Activated CD4-positive, CD25-positive, alpha-beta regulatory T cell (primary cell): ENCODE measurements around the gene SREBF1.

Experiments
- DNase-seq, 4 experiments: peaks; one replicate each; lab custom pipeline; 2025; lab: John Stamatoyannopoulos, UW

SREBF1 gene

GRCh38 chr17:17836818-17837379, at the start of gene SREBF1:
Gene SREBF1, minus strand, starts transcription at chr17:17836986. Its CDS starts 169 bp downstream, at chr17:17836817.
- no peak for DNase-seq

- no peak for DNase-seq
Measured at GRCh38 chr17:17886226-17886625, 49.4 kb upstream of the SREBF1 start.

DNA sequence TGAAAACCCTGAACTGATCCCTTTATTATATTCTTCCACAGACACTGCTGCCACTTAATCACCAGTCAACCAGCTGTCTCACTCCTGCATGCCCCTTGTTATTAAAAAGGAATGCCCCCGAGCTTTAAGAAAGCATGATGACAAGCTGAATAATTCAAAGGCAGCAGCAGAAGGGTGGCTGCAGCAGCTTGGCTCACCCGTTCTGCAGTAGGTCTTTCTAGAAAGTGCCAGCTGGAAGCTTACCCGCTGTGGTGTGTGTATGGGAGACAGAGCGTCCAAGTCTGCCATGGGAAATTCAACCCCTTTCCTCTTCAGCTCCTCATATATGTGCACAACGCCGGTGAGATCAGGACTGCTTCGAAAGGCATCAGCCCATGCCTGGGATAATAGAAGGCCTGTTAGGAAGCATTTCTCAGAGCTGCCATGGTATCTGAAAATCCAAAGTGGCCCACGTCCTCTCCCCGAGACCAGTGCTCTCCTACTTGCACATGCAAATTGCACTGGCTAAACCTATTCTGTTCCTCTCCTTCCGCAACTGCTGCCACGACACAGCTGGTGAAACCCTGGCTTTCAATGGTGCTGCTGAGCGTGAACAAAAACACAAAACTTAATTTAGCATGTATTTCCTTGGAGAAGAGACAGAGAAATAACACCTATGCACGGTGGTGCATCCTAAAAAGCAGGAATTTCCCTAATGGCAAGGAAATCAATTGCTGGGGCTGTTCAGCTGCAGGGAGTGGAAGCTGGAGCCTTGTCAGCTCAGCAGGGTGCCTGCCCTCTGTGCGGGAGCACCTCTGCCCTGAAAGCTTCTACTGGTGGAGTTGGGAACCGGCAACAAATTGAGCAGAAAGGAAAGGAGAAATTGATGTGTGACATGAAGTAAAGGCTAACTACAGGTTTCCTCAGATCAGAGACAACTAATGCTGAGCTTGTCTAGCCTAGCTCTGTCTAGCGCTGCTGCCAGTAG, 47.9 kb upstream of the SREBF1 start:
- no peak for DNase-seq

- no peak for DNase-seq
Measured at GRCh38 chr17:17883801-17884200, 47.0 kb upstream of the SREBF1 start.

GRCh38 chr17:17882082-17882581, 45.3 kb upstream of the SREBF1 start:
- DNase-seq = no peak

DNA sequence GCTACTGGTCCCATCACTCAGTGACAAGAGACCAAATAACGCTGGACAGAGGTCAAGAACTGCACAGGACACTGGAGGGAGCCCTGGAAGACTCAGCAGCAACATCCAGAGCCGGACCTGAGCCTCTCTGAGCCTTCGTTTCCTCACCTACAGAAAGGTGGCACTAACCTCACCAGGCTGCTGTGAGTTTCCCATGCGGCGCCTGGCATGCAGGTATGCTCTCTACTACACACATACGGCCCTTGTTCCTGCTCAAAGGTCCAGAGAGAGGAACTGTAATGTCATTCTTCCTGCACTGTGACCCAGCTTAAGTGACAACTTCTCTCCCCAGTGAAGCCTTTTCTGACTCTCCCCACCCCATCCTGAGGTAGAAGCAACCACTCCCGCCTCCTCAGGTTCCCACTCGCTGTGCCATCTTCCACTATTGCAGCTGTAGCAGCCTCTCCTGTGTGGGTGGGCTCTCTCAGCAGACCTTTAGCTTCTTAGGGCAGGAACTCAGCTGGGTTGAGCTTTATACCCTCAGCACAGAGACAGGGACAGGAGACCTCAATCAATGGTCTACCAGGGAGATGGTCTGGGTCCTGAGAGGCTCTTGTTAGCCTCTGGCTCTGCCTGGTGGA, 43.9 kb upstream of the SREBF1 start:
- no peak for DNase-seq

DNA sequence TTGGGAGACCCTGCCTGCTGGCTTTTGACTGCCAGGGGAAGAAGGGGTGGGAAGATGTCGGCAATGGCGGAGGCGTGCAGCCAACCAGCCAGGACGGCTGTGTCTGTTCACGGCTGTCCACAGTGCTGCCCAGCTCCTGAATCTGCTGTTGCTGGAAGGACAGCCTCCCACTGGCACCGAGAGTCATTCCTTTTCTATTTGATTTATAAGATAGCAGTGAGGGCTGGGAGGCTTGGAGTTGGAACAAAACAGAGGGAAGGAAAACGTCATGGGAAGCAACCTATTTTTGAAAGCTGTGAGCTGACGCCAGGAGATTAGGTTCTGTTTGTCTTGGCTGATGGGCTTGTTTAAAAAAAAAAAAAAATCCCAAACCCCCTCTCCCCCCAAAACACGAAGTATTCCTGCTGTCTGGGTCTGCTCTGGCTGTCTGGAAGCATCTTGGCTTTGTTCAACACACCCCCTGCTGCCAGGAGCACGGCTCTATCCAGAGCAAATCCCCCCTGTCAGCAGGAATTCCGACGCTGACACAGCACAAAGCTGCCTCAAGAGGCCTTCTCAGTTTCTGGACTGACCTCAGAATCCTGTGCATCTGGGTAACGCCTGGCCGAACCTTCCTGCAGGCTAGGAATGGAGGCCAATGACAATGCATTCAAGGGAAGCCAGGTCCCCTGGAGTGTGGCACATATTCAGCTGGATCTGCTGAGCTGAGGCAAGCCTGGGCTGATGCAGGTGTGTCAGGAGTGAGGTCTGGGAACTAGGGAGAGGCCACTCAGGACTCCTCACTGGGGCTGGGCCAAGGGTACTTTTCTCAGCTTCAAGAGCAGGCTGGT, 41.0 kb upstream of the SREBF1 start:
- no peak for DNase-seq

- no peak for DNase-seq
Measured at GRCh38 chr17:17876959-17877528, 40.3 kb upstream of the SREBF1 start.

DNA sequence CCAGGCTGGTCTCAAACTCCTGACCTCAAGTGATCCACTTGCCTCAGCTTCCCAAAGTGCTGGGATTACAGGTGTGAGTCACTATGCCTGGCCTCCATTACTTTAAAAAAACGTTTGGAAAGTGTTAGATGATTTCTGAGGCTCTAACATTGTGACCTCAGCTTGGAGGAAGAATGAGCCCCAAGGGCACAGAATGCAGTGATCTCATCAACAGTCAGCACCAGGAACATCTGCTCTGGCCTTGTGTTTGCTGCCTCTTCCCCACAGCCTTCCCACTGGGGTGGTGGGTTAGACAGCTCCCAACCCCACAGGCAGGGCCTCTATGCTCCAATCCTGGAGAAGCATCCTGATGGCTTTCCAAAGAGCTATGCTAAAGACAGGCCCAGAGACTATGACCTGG, 37.7 kb upstream of the SREBF1 start:
- DNase-seq = no peak

- no peak for DNase-seq
Measured at GRCh38 chr17:17873450-17873991, 36.7 kb upstream of the SREBF1 start.

DNA sequence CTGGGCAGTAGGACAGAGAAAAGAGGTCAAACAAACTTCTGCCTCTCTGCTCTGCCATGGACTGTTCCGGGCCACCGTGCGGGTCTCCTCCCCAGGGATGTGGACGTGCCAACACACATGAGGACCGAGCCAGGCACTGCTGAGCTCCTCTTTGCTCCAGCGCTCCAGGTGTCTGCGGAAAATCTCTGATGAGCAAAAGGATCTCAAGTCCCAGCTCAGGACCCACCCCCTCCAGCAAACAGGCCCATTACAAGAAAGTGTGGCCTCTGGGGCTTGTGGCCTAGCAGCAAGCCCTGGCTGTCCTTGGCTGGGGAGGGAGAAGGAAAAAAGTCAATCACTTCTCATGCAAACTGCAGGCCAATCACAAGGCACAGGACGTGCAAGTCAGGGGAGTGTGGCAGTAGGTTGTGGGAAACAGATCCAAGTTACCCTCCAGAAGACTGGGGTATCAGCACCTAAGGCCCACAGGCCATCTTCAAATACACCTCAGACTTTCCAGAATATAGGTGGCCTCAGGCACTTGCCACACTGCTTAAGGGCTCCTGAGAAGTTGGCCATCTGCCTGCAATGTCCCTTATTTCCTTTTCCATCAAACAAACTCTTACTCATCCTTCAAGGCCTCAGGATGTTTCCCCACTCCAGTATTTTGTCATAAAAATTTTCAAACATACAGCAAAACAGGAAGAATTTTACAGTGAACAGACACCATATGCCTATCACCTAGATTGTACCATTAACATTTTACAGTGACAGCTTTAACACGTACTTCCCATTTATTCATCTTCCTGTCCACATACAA, 36.0 kb upstream of the SREBF1 start:
- no peak for DNase-seq

- no peak for DNase-seq
Measured at GRCh38 chr17:17871913-17872312, 35.1 kb upstream of the SREBF1 start.

DNA sequence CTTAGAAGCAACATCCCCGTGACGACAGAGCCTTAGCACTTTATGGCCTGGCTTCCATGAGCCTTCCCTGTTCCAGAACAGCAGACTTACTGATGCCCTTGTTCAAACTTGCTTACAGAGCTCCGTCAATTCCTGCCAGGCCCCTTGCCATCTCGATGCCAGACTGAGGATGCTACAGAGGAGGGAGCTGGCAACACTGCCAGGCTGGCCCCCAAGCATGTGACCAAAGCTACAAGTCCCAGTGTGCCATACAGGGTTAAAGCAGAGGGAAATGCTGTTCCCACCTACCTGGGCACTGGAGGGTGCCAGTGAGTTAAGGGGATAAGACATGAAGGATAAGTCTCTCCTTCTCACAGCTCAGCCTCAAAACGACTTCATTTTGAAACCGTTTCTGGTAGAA, 33.5 kb upstream of the SREBF1 start:
- no peak for DNase-seq

GRCh38 chr17:17868641-17869522, 32.1 kb upstream of the SREBF1 start:
- DNase-seq = no peak

DNA sequence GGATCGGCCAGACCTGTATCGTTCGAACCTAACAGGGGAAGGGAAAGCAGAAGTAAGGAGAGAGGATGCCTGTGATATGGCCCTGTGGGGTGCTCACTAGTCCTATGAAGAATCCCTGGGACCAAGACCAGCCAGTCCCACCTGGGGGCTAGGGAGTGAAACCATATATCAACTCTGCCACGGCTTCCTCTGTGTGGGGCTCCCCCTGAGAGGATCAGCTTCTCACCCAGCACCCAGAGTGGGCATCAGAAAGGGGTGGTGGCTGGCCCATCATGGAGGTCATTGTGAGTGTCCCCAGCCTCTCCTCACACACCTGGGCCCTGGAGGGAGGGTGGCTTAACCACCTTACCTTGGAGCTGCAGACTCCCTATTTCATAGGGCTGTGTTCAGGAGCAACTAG, 30.1 kb upstream of the SREBF1 start:
- no peak for DNase-seq

- no peak for DNase-seq
Measured at GRCh38 chr17:17866425-17866824, 29.6 kb upstream of the SREBF1 start.

DNA sequence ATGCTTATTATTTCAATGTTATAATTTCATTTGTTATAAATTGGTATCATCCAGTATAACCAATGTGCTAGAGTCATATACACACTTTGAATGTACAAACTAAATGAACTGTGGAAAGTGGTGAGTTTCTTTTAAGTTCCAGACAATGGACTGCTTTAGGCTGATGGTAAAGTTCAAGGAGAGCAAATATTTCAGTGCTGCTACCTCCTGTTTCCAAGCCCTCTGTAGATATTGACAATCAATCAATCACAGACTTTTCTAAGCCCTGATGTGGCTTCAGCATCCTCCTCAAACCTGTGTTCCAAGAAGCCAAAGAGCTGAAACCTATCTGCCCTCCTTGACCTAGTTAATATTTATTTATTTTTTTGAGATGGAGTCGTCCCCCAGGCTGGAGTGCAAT, 28.2 kb upstream of the SREBF1 start:
- DNase-seq = no peak

DNA sequence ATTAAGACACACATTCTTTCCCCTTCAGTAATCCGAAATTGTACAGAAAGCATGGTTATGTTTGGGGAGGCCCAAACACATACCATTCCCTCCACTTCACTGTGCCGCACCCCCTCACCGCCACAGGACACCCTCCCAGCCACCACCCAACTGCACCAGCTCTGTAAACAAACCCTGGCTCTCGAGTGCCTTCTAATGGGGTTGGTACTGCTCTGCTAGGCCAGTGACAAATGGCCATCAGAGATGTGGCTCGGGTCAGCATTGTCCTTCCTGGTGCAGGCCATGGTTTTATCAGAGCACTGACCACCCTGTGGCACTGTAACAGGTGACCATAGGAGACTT, 24.0 kb upstream of the SREBF1 start:
- no peak for DNase-seq
